SK-N-SH (cell line): ENCODE data around the gene ZG16. TPM values are rescaled to one million over a fixed set of nuclear protein-coding genes. Genes with fewer than 3 reads are reported as not detected.

Experiments used
- CTCF ChIA-PET: fragments of 300-600, 350-600 bp; formaldehyde crosslinking; extraction: SDS; loops from one replicate; lab custom pipeline; 2021; lab: Yijun Ruan, JAX
- POLR2A ChIA-PET: fragments of 350-600 bp; sonication (Branson Sonifier 250); formaldehyde crosslinking; extraction: SDS; loops from one replicate; lab custom pipeline; 2020; ENCODE audit warnings: antibody characterized with exemption, inconsistent platforms; lab: Yijun Ruan, JAX
- DNase-seq: peaks from one replicate; pipeline ENCODE4 v3.0.0; 2012
- H2AFZ ChIP-seq: fragments of 200-600 bp; sonication (generic); 2 replicates; pipeline ENCODE4 v1.8.1; 2016; ENCODE audit warnings: antibody characterized with exemption, mild to moderate bottlenecking, low read depth
- H3F3A ChIP-seq: fragments of 200-600 bp; sonication (generic); replicated peaks from 2 replicates; pipeline ENCODE3; 2016; ENCODE audit warnings: antibody characterized with exemption, mild to moderate bottlenecking; ENCODE audit not compliant: insufficient read depth
- H3K27ac ChIP-seq, 2 experiments: fragments of 200-500 bp in 1 of 2; fragments of 200-600 bp in 1 of 2; sonication (Bioruptor generic) in 1 of 2; sonication (generic), shearing (Covaris generic) in 1 of 2; 2 replicates each; pipeline versions ENCODE4 v1.5.1 to v1.6.1; 2014 to 2016; ENCODE audit warnings: low read depth in 2 of 2, inconsistent platforms in 1 of 2, low read length in 1 of 2, mild to moderate bottlenecking in 1 of 2, mixed read lengths in 1 of 2
- H3K27me3 ChIP-seq: fragments of 200-600 bp; sonication (generic), shearing (Covaris generic); 2 replicates; pipeline ENCODE4 v1.6.1; 2016; ENCODE audit warnings: mixed run types; ENCODE audit not compliant: insufficient read depth
- H3K36me3 ChIP-seq, 2 experiments: fragments of 200-500 bp in 1 of 2; fragments of 200-600 bp in 1 of 2; sonication (Bioruptor generic) in 1 of 2; sonication (generic) in 1 of 2; replicated peaks in 1 of 2; 2 replicates each; pipeline versions ENCODE3 to v1.5.1; 2014 to 2016; ENCODE audit warnings: low read length in 1 of 2, mild to moderate bottlenecking in 1 of 2; ENCODE audit not compliant: insufficient read depth in 2 of 2, control insufficient read depth in 1 of 2
- H3K4me1 ChIP-seq, 2 experiments: fragments of 200-500 bp in 1 of 2; fragments of 200-600 bp in 1 of 2; sonication (Bioruptor generic) in 1 of 2; sonication (generic), shearing (Covaris generic) in 1 of 2; 2 replicates each; pipeline versions ENCODE4 v1.5.1 to v1.6.1; 2014 to 2016; ENCODE audit warnings: low read depth in 1 of 2, low read length in 1 of 2, mixed run types in 1 of 2; ENCODE audit not compliant: insufficient read depth in 2 of 2, control insufficient read depth in 1 of 2
- H3K4me2 ChIP-seq: fragments of 200-600 bp; sonication (generic), shearing (Covaris generic); 2 replicates; pipeline ENCODE4 v1.6.1; 2017; ENCODE audit warnings: mixed run types
- H3K4me3 ChIP-seq, 2 experiments: fragments of 200-500 bp in 1 of 2; fragments of 200-600 bp in 1 of 2; sonication (Bioruptor generic) in 1 of 2; sonication (generic), shearing (Covaris generic) in 1 of 2; 2 replicates each; pipeline versions ENCODE4 v1.5.1 to v1.8.1; 2014 to 2016; ENCODE audit warnings: low read depth in 2 of 2, inconsistent platforms in 1 of 2, low read length in 1 of 2, mild to moderate bottlenecking in 1 of 2, mixed read lengths in 1 of 2, moderate library complexity in 1 of 2
- H3K79me2 ChIP-seq: fragments of 200-600 bp; sonication (generic); 2 replicates; pipeline ENCODE4 v1.8.1; 2017; ENCODE audit warnings: mild to moderate bottlenecking; ENCODE audit not compliant: insufficient read depth
- H3K9ac ChIP-seq: fragments of 200-600 bp; sonication (generic); 2 replicates; pipeline ENCODE4 v1.6.1; 2017; ENCODE audit warnings: mixed run types
- H3K9me2 ChIP-seq: fragments of 200-600 bp; sonication (generic); 2 replicates; pipeline ENCODE4 v1.6.1; 2017; ENCODE audit warnings: mixed run types
- H3K9me3 ChIP-seq: fragments of 200-600 bp; sonication (generic); 2 replicates; pipeline ENCODE4 v1.6.1; 2017; ENCODE audit warnings: mixed run types, mild to moderate bottlenecking, moderate library complexity
- H4K20me1 ChIP-seq: fragments of 200-600 bp; sonication (generic); 2 replicates; pipeline ENCODE4 v1.6.1; 2017; ENCODE audit warnings: mild to moderate bottlenecking, mixed run types; ENCODE audit not compliant: insufficient read depth
- CHD2 ChIP-seq: fragments of 150-350 bp; IDR thresholded peaks from 2 replicates; pipeline ENCODE4 v1.6.1; 2018; ENCODE audit warnings: low read length; ENCODE audit not compliant: partially characterized antibody
- ELF1 ChIP-seq: IDR thresholded peaks from 2 replicates; pipeline ENCODE4 v1.4.0; 2012
- EZH2phosphoT487 ChIP-seq: fragments of 200-600 bp; sonication (generic); IDR thresholded peaks from 2 replicates; pipeline ENCODE4 v1.6.1; 2017; ENCODE audit warnings: low read depth, mixed run types, mild to moderate bottlenecking, antibody characterized with exemption, moderate library complexity, borderline replicate concordance
- FOSL2 ChIP-seq: IDR thresholded peaks from 2 replicates; pipeline ENCODE4 v1.4.0; 2012; ENCODE audit warnings: low read depth, mild to moderate bottlenecking, moderate library complexity, borderline replicate concordance
- FOXM1 ChIP-seq: IDR thresholded peaks from 2 replicates; pipeline ENCODE4 v1.4.0; 2012; ENCODE audit warnings: low read depth, mild to moderate bottlenecking
- GABPA ChIP-seq: IDR thresholded peaks from 2 replicates; pipeline ENCODE4 v1.4.0; 2012; ENCODE audit warnings: low read depth, mild to moderate bottlenecking
- JUND ChIP-seq: IDR thresholded peaks from 2 replicates; pipeline ENCODE4 v1.4.0; 2012
- NFIC ChIP-seq: IDR thresholded peaks from 2 replicates; pipeline ENCODE4 v1.4.0; 2012; ENCODE audit warnings: borderline replicate concordance
- NRF1 ChIP-seq: IDR thresholded peaks from 2 replicates; pipeline ENCODE4 v1.6.1; 2012; ENCODE audit warnings: low read depth, mild to moderate bottlenecking, low read length
- PBX3 ChIP-seq: IDR thresholded peaks from 2 replicates; pipeline ENCODE4; 2012
- POLR2AphosphoS5 ChIP-seq: IDR thresholded peaks from 2 replicates; pipeline ENCODE4 v1.6.1; 2012; ENCODE audit warnings: low read depth, low read length
- RCOR1 ChIP-seq: fragments of 150-350 bp; IDR thresholded peaks from 2 replicates; pipeline ENCODE4 v1.6.1; 2017; ENCODE audit warnings: antibody characterized with exemption, low read length
- RFX5 ChIP-seq: IDR thresholded peaks from 2 replicates; pipeline ENCODE4 v1.6.1; 2012; ENCODE audit warnings: mild to moderate bottlenecking, improper control_type of control experiment, low read length
- RXRA ChIP-seq: IDR thresholded peaks from 2 replicates; pipeline ENCODE4 v1.4.0; 2012; ENCODE audit warnings: low read depth, mild to moderate bottlenecking, borderline replicate concordance
- SMC3 ChIP-seq: IDR thresholded peaks from 2 replicates; pipeline ENCODE4 v1.6.1; 2012; ENCODE audit warnings: low read depth, low read length, improper control_type of control experiment
- TAF1 ChIP-seq: IDR thresholded peaks from 2 replicates; pipeline ENCODE4 v1.6.1; 2012; ENCODE audit warnings: low read depth, mild to moderate bottlenecking, low read length, moderate library complexity, borderline replicate concordance
- TCF12 ChIP-seq: IDR thresholded peaks from 2 replicates; pipeline ENCODE4 v1.4.0; 2012
- YY1 ChIP-seq: IDR thresholded peaks from 2 replicates; pipeline ENCODE4 v1.4.0; 2012; ENCODE audit warnings: low read depth, mild to moderate bottlenecking
- WGBS: methylation state at CpG from one replicate; pipeline ENCODE4 v1.1.6; 2017; ENCODE audit warnings: low lambda C conversion rate; 5-methylcytosine and 5-hydroxymethylcytosine counted together
- polyA plus RNA-seq, 3 experiments: library from polyadenylated mRNA; depleted of rRNA; stranded (reverse); fragments of >200 nt; gene quantifications; 2 replicates each; pipeline ENCODE4 v1.2.3, GENCODE V29; 2012
- TF ChIP-seq, protein P1 (sequence below): fragments of 200-600 bp; sonication (generic); IDR thresholded peaks from 2 replicates; pipeline ENCODE4 v1.6.1; 2017; ENCODE audit warnings: antibody characterized with exemption, mild to moderate bottlenecking, moderate library complexity
- TF ChIP-seq, protein P2 (sequence below): fragments of 150-350 bp; IDR thresholded peaks from 2 replicates; pipeline ENCODE4 v1.6.1; 2017; ENCODE audit warnings: antibody characterized with exemption, low read length, low read depth, borderline replicate concordance
- TF ChIP-seq, protein P3 (sequence below): IDR thresholded peaks from 2 replicates; pipeline ENCODE4 v1.4.0; 2012; ENCODE audit warnings: low read depth, borderline replicate concordance

The ZG16 gene
- polyA plus RNA-seq, 1 of the 3 experiments (the other 2 are of a cell fraction), result not detected

- peaks cover 45% of the 10 kb centered on the region for H3F3A ChIP-seq
- peak overlapping the region; percentile 87 to 97 for H3K27ac ChIP-seq
- no peak overlapping the region for H2AFZ ChIP-seq
- H3K4me2 ChIP-seq, result peak overlapping the region; percentile 97
- peaks cover 65% of the 10 kb centered on the region for H3K79me2 ChIP-seq
- 29% methylated on average over 8 of the region's 9 CpGs for WGBS
- ChIA-PET CTCF (interaction anchor here (1.0 to 1.7 kb wide), 4 partner anchors 17 to 222 kb away, joined by 3 to 6 read pairs (median 4); partner anchors contain the start of gene TLCD3B), POLR2A (interaction anchor here (1.2 kb wide), 1 partner anchor 10 kb away, joined by 4 read pairs; the partner anchor contains the start of gene MVP)
- H3K9ac ChIP-seq, result no peak overlapping the region
- H3K9me3 ChIP-seq, result no peaks in the 10 kb centered on the region
- no peak for TF ChIP-seq NFIC
- TF ChIP-seq SMC3, result no peak
- no peak for TF ChIP-seq RCOR1
- TF ChIP-seq JUND, result no peak
- TF ChIP-seq, protein P1, sequence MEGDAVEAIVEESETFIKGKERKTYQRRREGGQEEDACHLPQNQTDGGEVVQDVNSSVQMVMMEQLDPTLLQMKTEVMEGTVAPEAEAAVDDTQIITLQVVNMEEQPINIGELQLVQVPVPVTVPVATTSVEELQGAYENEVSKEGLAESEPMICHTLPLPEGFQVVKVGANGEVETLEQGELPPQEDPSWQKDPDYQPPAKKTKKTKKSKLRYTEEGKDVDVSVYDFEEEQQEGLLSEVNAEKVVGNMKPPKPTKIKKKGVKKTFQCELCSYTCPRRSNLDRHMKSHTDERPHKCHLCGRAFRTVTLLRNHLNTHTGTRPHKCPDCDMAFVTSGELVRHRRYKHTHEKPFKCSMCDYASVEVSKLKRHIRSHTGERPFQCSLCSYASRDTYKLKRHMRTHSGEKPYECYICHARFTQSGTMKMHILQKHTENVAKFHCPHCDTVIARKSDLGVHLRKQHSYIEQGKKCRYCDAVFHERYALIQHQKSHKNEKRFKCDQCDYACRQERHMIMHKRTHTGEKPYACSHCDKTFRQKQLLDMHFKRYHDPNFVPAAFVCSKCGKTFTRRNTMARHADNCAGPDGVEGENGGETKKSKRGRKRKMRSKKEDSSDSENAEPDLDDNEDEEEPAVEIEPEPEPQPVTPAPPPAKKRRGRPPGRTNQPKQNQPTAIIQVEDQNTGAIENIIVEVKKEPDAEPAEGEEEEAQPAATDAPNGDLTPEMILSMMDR, result no peak
- TF ChIP-seq EZH2phosphoT487, result no peak
- TF ChIP-seq TAF1, result no peak
- no peak for TF ChIP-seq RFX5
- peaks cover 47 to 71% of the 10 kb centered on the region in 2 experiments for H3K4me1 ChIP-seq
- H3K36me3 ChIP-seq, result peaks cover 13 to 18% of the 10 kb centered on the region in 2 experiments
- peak overlapping the region; percentile 68 to 80; a peak in 3 of 4 replicates for H3K4me3 ChIP-seq
- H3K27me3 ChIP-seq, result no peaks in the 10 kb centered on the region
- no peaks in the 10 kb centered on the region for H3K9me2 ChIP-seq
- H4K20me1 ChIP-seq, result peaks cover 15% of the 10 kb centered on the region
- no peak for DNase-seq
Observed at GRCh38 chr16:29810699-29811169, 32.7 kb downstream of the ZG16 start.

DNA sequence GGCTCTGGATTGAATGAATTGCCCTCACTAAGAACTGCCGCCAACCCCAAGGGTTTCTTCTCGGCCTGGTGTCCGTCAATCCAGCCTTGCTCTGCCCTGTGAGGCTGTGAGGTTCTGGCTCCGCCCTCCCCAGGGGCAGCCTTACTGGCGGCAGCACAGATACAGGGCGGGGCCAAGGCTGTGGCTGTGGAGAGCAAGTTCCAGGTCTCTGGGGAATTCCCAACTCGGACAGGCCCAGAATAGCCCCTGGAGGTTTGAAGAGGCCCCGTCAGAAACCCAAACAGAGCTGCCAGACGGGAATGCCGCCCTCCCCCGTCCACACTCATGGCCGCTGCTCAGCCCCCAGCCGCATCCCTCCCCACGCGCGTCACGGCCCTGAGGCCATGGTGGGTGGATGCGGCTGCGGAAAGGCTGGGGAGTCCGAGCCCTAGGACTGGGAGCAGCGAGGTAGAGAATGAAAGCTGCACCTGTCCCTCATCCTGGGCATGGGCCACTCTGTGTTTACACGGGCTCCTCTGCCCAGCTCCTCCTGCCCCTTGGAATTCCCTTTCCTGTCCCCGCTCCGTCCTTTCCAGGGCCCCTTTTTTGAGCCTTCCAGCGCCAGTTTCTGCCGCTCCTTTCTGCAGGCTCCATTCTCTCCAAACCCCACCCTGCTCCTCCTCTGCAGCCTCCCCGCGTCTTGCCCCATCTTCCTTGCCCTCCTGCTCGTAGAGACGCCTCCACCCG is 33.3 kb downstream of the ZG16 start:
- Histone ChIP-seq H3K79me2 (peaks cover 67% of the 10 kb centered on the region), H3K4me2 (peak overlapping the region; percentile 97), H3K4me3 (peak overlapping the region; percentile 68 to 80), H3K9me2 (no peaks in the 10 kb centered on the region), H4K20me1 (peaks cover 15% of the 10 kb centered on the region), H3K9ac (peak overlapping the region; percentile 80), H2AFZ (peak overlapping the region; percentile 72; the same call in 1 of the 2 replicates), H3K4me1 (peaks cover 47 to 71% of the 10 kb centered on the region in 2 experiments), H3F3A (peaks cover 45% of the 10 kb centered on the region), H3K9me3 (no peaks in the 10 kb centered on the region), H3K27ac (peak overlapping the region; percentile 87 to 97), H3K27me3 (no peaks in the 10 kb centered on the region), H3K36me3 (peaks cover 13 to 18% of the 10 kb centered on the region in 2 experiments)
- ChIA-PET POLR2A (interaction anchor here (1.2 kb wide), 1 partner anchor 9 kb away, joined by 4 read pairs; the partner anchor contains the start of gene MVP), CTCF (interaction anchor here (1.0 to 3.1 kb wide), 6 partner anchors 17 to 221 kb away, joined by 3 to 14 read pairs (median 6); partner anchors contain the start of genes ASPHD1, SEZ6L2 and TLCD3B)
- under 1% methylated on average over 28 of the region's 31 CpGs for WGBS
- DNase-seq, result peak; percentile 88
- TF ChIP-seq POLR2AphosphoS5, result peak; percentile 69
- peak; percentile 89 for TF ChIP-seq PBX3
- TF ChIP-seq TAF1, result peak; percentile 44; the same call in 1 of the 2 replicates
- no peak for TF ChIP-seq FOSL2
- TF ChIP-seq RCOR1, result no peak
- TF ChIP-seq TCF12, result peak; percentile 45; the same call in 1 of the 2 replicates
- no peak for TF ChIP-seq GABPA
- TF ChIP-seq RXRA, result no peak; the same call in 1 of the 2 replicates
- TF ChIP-seq, protein P2, sequence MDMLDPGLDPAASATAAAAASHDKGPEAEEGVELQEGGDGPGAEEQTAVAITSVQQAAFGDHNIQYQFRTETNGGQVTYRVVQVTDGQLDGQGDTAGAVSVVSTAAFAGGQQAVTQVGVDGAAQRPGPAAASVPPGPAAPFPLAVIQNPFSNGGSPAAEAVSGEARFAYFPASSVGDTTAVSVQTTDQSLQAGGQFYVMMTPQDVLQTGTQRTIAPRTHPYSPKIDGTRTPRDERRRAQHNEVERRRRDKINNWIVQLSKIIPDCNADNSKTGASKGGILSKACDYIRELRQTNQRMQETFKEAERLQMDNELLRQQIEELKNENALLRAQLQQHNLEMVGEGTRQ, result no peak
- TF ChIP-seq SMC3, result no peak
- TF ChIP-seq ELF1, result 0 out of 2 replicates have a peak, but pooled peaks have one; percentile 47
- no peak for TF ChIP-seq NRF1
- no peak for TF ChIP-seq FOXM1
- TF ChIP-seq, protein P3, sequence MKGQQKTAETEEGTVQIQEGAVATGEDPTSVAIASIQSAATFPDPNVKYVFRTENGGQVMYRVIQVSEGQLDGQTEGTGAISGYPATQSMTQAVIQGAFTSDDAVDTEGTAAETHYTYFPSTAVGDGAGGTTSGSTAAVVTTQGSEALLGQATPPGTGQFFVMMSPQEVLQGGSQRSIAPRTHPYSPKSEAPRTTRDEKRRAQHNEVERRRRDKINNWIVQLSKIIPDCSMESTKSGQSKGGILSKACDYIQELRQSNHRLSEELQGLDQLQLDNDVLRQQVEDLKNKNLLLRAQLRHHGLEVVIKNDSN, result no peak
- TF ChIP-seq YY1, result peak; percentile 68
- no peak for TF ChIP-seq CHD2
